K562 (cell line): ENCODE data around the gene PPP1R37. TPM values are rescaled to one million over a fixed set of nuclear protein-coding genes. Genes with fewer than 3 reads are reported as not detected.

ENCODE experiments used
- ATF4 ChIP-seq: fragments of 450-650 bp; formaldehyde crosslinking; IDR thresholded peaks from 2 replicates; pipeline ENCODE4 v1.4.0; 2022; ENCODE audit warnings: mild to moderate bottlenecking, moderate library complexity
- FOSL1 ChIP-seq: fragments of 200-800 bp; sonication (Bioruptor generic); conservative IDR thresholded peaks from 2 replicates; pipeline ENCODE4 v1.6.1; 2016; ENCODE audit warnings: missing genetic modification characterization, missing compliant biosample characterization
- FOXJ2 ChIP-seq: fragments of 200-800 bp; sonication (Bioruptor generic); IDR thresholded peaks from 2 replicates; pipeline ENCODE4 v1.6.1; 2016; ENCODE audit warnings: missing genetic modification characterization, missing compliant biosample characterization
- JUNB ChIP-seq: fragments of 450-650 bp; formaldehyde crosslinking; conservative IDR thresholded peaks from 2 replicates; pipeline ENCODE4 v1.4.0; 2020; ENCODE audit warnings: mild to moderate bottlenecking
- MNT ChIP-seq, 2 experiments: fragments of 450-650 bp; conservative IDR thresholded peaks; 2 replicates each; pipeline ENCODE4 v1.6.1; 2017; ENCODE audit warnings: mild to moderate bottlenecking in 2 of 2, moderate library complexity in 2 of 2
- ZNF143 ChIP-seq: sonication (generic); formaldehyde crosslinking; IDR thresholded peaks from 2 replicates; pipeline ENCODE4 v1.9.0; 2022; ENCODE audit warnings: mild to moderate bottlenecking, missing genetic modification reagents
- polyA plus RNA-seq, 8 experiments: library from polyadenylated mRNA; depleted of rRNA in 4 of 8; stranded (reverse) in 5 of 8; unstranded in 3 of 8; fragments of >200 nt; fragmentation: Nextera tagmentation in 2 of 8; fragmentation: Illumina TruSeq in 1 of 8; extraction: Ambion mirVana in 2 of 8; extraction: Trizol in 1 of 8; gene quantifications; 2 replicates each; pipeline versions ENCODE4 v1.2.1 to v1.2.3, GENCODE V29; 2011 to 2014; ENCODE audit warnings: inconsistent platforms in 1 of 8, missing spikeins in 1 of 8
- total RNA-seq, 7 experiments: library from RNA; depleted of rRNA in 6 of 7; stranded (reverse); fragments of >200 nt in 6 of 7; fragmentation: Illumina TruSeq in 2 of 7; extraction: Trizol in 2 of 7; gene quantifications; 2 replicates each; pipeline versions ENCODE4 v1.2.1 to v1.2.3, GENCODE V29; 2011 to 2021; ENCODE audit warnings: low replicate concordance in 1 of 7

The PPP1R37 gene
- total and polyA plus RNA-seq, 9 of the 15 experiments (the other 6 are each of a cell fraction or from before 2014, with no cell fraction given), result 0.04 to 20.3 (median 7.3) TPM

- TF ChIP-seq FOSL1 (tag) (peak; percentile 98), JUNB (CRISPR knock-in tag) (peak; percentile 71; the same call in 1 of the 2 replicates), ZNF143 (CRISPR knock-in tag) (no peak), FOXJ2 (tag) (peak; percentile 54; the same call in 1 of the 2 replicates), MNT (conservative IDR thresholded peaks at IDR 0.05) (peak in 1 of 2 experiments; percentile 83; a peak in 3 of 4 replicates), ATF4 (0 out of 2 replicates have a peak, but pooled peaks have one; percentile 50)
Measured at GRCh38 chr19:45097776-45098520, 5.0 kb downstream of the PPP1R37 start (continued).
